PFSK-1 (cell line): ENCODE results near the gene CORO1C.

Experiments used
- FOXP2 ChIP-seq: optimal IDR thresholded peaks from 2 replicates; pipeline ENCODE3; 2011; ENCODE audit warnings: borderline replicate concordance, control low read depth, inconsistent platforms; ENCODE audit not compliant: insufficient read depth; ENCODE audit errors: extremely low read length, extremely low read depth
- POLR2AphosphoS5 ChIP-seq: IDR thresholded peaks from 2 replicates; pipeline ENCODE4 v1.6.1; 2012; ENCODE audit warnings: low read depth, mild to moderate bottlenecking, control low read depth, low read length, moderate library complexity
- REST ChIP-seq, 2 experiments: IDR thresholded peaks; 2 replicates each; pipeline versions ENCODE4 v1.6.1 to v1.8.0; 2011 to 2012; ENCODE audit warnings: low read depth in 2 of 2, low read length in 2 of 2, control low read depth in 1 of 2, inconsistent platforms in 1 of 2, mild to moderate bottlenecking in 1 of 2, moderate library complexity in 1 of 2; ENCODE audit not compliant: insufficient read depth in 1 of 2
- SIN3A ChIP-seq: IDR thresholded peaks from 2 replicates; pipeline ENCODE4 v1.6.1; 2012; ENCODE audit warnings: mild to moderate bottlenecking, low read length, moderate library complexity, borderline replicate concordance; ENCODE audit not compliant: insufficient read depth
- TAF1 ChIP-seq: IDR thresholded peaks from 2 replicates; pipeline ENCODE4 v1.6.1; 2012; ENCODE audit warnings: low read length, control low read depth, borderline replicate concordance; ENCODE audit not compliant: insufficient read depth

CORO1C gene

GRCh38 chr12:108637222-108637971 is 93.9 kb downstream of the CORO1C start:
- no peak for TF ChIP-seq SIN3A
- no peak for TF ChIP-seq POLR2AphosphoS5
- TF ChIP-seq FOXP2: no peak
- TF ChIP-seq TAF1: no peak
- no peak for TF ChIP-seq REST (IDR thresholded peaks at IDR 0.05; ENCODE audit: insufficient read depth in 1 of 2, low read depth in 2 of 2, low read length in 2 of 2)

GRCh38 chr12:108635997-108636808 is 95.1 kb downstream of the CORO1C start:
- TF ChIP-seq REST (IDR thresholded peaks at IDR 0.05; ENCODE audit: insufficient read depth in 1 of 2, low read depth in 2 of 2, low read length in 2 of 2) (no peak), TAF1 (no peak)

GRCh38 chr12:108635201-108635996 is 95.9 kb downstream of the CORO1C start:
- TF ChIP-seq FOXP2: no peak
- TF ChIP-seq POLR2AphosphoS5: no peak
- TF ChIP-seq SIN3A: no peak
- TF ChIP-seq REST (IDR thresholded peaks at IDR 0.05; ENCODE audit: insufficient read depth in 1 of 2, low read depth in 2 of 2, low read length in 2 of 2): no peak
- TF ChIP-seq TAF1: no peak

- TF ChIP-seq FOXP2: no peak
- TF ChIP-seq SIN3A: no peak
- TF ChIP-seq REST (IDR thresholded peaks at IDR 0.05; ENCODE audit: insufficient read depth in 1 of 2, low read depth in 2 of 2, low read length in 2 of 2): no peak
- TF ChIP-seq POLR2AphosphoS5: no peak
- no peak for TF ChIP-seq TAF1
Measured at GRCh38 chr12:108634341-108634751, 97.0 kb downstream of the CORO1C start.
